AG04450 (cell line): Measurements from ENCODE around the gene REXO4. TPM values are rescaled to one million over a fixed set of nuclear protein-coding genes. Genes with fewer than 3 reads are reported as not detected.

Experiments
- CTCF ChIA-PET: fragments of 300-600, 350-600 bp; formaldehyde crosslinking; extraction: SDS; loops from one replicate; lab custom pipeline; 2022; ENCODE audit warnings: antibody characterized with exemption, inconsistent platforms; lab: Charles Lee
- POLR2A ChIA-PET: fragments of 350-600 bp; formaldehyde crosslinking; extraction: SDS; loops from one replicate; lab custom pipeline; 2021; ENCODE audit warnings: antibody characterized with exemption, inconsistent platforms; lab: Yijun Ruan, JAX
- DNase-seq: peaks from one replicate; pipeline ENCODE4 v3.0.0-alpha.2; 2011; ENCODE audit warnings: low read depth, low spot score
- H3K27ac ChIP-seq: one replicate; pipeline ENCODE4 v1.5.1; 2012; ENCODE audit warnings: low read depth, low read length, control low read depth
- H3K27me3 ChIP-seq: one replicate; pipeline ENCODE4 v1.6.0; 2012; ENCODE audit warnings: low read length; ENCODE audit not compliant: control insufficient read depth, insufficient read depth
- H3K4me3 ChIP-seq: 2 replicates; pipeline ENCODE4 v1.5.1; 2011; ENCODE audit warnings: mild to moderate bottlenecking, low read depth, low read length, control low read depth
- H3K9me3 ChIP-seq: 2 replicates; pipeline ENCODE4 v1.5.1; 2012; ENCODE audit warnings: low read length; ENCODE audit not compliant: control insufficient read depth, insufficient read depth
- polyA plus RNA-seq: library from polyadenylated mRNA; depleted of rRNA; stranded (reverse); fragments of >200 nt; gene quantifications from 2 replicates; pipeline ENCODE4 v1.2.3, GENCODE V29; 2011
- TF ChIP-seq, protein P1 (sequence below): IDR thresholded peaks from 2 replicates; pipeline ENCODE4 v1.5.1; 2011; ENCODE audit warnings: low read depth, low read length, control low read depth, inconsistent platforms

Gene REXO4
- polyA plus RNA-seq, 1 experiment: 21.0 TPM

GRCh38 chr9:133375116-133375723, 42.6 kb downstream of the REXO4 start:
- no peak for DNase-seq
- TF ChIP-seq, protein P1, sequence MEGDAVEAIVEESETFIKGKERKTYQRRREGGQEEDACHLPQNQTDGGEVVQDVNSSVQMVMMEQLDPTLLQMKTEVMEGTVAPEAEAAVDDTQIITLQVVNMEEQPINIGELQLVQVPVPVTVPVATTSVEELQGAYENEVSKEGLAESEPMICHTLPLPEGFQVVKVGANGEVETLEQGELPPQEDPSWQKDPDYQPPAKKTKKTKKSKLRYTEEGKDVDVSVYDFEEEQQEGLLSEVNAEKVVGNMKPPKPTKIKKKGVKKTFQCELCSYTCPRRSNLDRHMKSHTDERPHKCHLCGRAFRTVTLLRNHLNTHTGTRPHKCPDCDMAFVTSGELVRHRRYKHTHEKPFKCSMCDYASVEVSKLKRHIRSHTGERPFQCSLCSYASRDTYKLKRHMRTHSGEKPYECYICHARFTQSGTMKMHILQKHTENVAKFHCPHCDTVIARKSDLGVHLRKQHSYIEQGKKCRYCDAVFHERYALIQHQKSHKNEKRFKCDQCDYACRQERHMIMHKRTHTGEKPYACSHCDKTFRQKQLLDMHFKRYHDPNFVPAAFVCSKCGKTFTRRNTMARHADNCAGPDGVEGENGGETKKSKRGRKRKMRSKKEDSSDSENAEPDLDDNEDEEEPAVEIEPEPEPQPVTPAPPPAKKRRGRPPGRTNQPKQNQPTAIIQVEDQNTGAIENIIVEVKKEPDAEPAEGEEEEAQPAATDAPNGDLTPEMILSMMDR: no peak
- Histone ChIP-seq H3K9me3 (peaks cover 6% of the 10 kb centered on the region), H3K27me3 (no peaks in the 10 kb centered on the region), H3K4me3 (peak overlapping the region; percentile 73), H3K27ac (peak overlapping the region; percentile 80)
- POLR2A ChIA-PET: interaction anchor here (0.6 to 1.9 kb wide), 5 partner anchors 11 to 986 kb away, joined by 3 to 9 read pairs (median 7); partner anchors contain the start of genes MED22, RPL7A, SURF1 and SURF2
- CTCF ChIA-PET: no interaction called here

- Histone ChIP-seq H3K9me3 (peaks cover 6% of the 10 kb centered on the region), H3K4me3 (peak overlapping the region; percentile 73), H3K27me3 (no peaks in the 10 kb centered on the region), H3K27ac (peak overlapping the region; percentile 80)
- ChIA-PET CTCF (no interaction called here), POLR2A (interaction anchor here (0.6 to 1.9 kb wide), 5 partner anchors 11 to 986 kb away, joined by 3 to 9 read pairs (median 7); partner anchors contain the start of genes MED22, RPL7A, SURF1 and SURF2)
- DNase-seq: no peak
- TF ChIP-seq, protein P1: no peak
Measured at GRCh38 chr9:133374612-133375115, 43.1 kb downstream of the REXO4 start.

GRCh38 chr9:133372144-133372543, 45.7 kb downstream of the REXO4 start:
- TF ChIP-seq, protein P1: no peak
- no peak overlapping the region for H3K27ac ChIP-seq
- no peak for DNase-seq
- POLR2A ChIA-PET: interaction anchor here (0.6 to 2.1 kb wide), 4 partner anchors 9 to 763 kb away, joined by 3 to 11 read pairs (median 8); partner anchors contain the start of genes MED22 and RPL7A
- no peaks in the 10 kb centered on the region for H3K27me3 ChIP-seq
- no peak overlapping the region for H3K4me3 ChIP-seq
- no peaks in the 10 kb centered on the region; the same call in 1 of the 2 replicates for H3K9me3 ChIP-seq
- CTCF ChIA-PET: no interaction called here

- CTCF ChIA-PET: interaction anchor here (0.6 to 1.1 kb wide), 2 partner anchors 14 to 20 kb away, joined by 3 to 5 read pairs; no protein-coding TSS in a partner anchor
- POLR2A ChIA-PET: interaction anchor here (1.5 to 2.1 kb wide), 3 partner anchors 8 to 23 kb away, joined by 7 to 11 read pairs (median 9); partner anchors contain the start of genes MED22 and RPL7A
Measured at GRCh38 chr9:133371261-133371711, 46.5 kb downstream of the REXO4 start.

More at GRCh38 chr9:133371261-133371711, 46.5 kb downstream of the REXO4 start:
- no peaks in the 10 kb centered on the region; the same call in 1 of the 2 replicates for H3K9me3 ChIP-seq
- no peak for DNase-seq
- TF ChIP-seq, protein P1: no peak
- H3K27ac ChIP-seq: peak overlapping the region; percentile 42
- H3K27me3 ChIP-seq: no peaks in the 10 kb centered on the region
- no peak overlapping the region for H3K4me3 ChIP-seq
